Measurements from ENCODE around the gene KAT8. TPM values are rescaled to one million over a fixed set of nuclear protein-coding genes. Genes with fewer than 3 reads are reported as not detected.
"Not testable (repeated sequence)": the region's sequence is repeated elsewhere in the genome, so short reads cannot be mapped to it uniquely, and the experiment has no call there.

The KAT8 gene
- total and polyA plus RNA-seq, 8 donors: 31.5 to 71.7 (median 38.2) TPM

DNA sequence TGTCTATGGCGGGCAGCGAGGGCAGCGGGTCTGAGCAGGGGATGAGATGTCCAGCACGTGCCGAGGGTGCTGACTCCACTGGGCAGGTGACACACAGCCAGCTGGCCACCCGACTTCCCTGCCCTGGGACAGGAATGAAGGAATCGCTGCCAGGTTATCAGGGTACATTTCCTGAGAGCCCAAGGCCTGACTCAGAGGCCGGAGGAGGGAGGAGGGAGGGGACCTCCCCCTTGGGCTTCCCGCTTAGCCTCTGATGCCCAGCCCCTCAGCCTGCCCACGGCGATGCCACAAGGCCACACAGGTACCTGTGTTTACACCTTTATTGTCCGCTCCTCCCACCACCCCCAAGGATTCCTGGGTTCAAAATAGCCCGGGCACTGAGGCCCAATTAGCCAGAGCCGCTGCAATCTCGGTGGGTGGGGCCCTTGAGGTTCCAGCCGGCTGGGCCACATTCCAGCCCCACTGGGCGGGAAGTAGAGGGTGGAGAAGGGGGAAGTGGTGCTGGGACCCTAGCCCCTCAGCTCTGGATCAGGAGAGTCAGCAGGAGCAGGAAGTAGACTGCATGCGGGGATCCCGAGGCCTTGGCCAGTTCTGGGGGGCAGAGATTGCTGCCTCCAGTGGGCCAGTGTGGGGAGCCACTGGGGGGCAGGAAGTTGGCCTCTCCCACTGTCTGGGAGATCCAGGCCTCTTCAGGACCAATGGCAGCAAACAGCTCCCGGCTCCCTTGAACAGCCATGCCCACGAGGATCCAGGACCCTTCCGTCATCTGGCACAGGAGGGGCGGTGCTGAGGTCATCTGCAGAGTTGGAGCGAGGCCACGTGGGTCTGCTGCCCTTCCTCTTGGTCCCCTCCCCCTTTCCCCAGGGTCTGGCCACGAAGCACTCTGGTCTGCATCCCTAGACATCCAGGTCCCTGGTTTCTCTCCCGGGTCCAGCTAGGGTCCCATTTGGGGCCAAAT lies 21.4 kb downstream of the KAT8 start:
- Histone ChIP-seq H3K36me3 (no peaks in the 10 kb centered on the region), H3K27ac (peak overlapping the region; percentile 81 to 90 (median 83)), H3K27me3 (no peaks in the 10 kb centered on the region), H3K4me1 (peaks cover 18 to 39% (median 27%) of the 10 kb centered on the region in 3 donors), H3K4me3 (peak overlapping the region in 1 of 4 donors; percentile 4), H3K9me3 (no peaks in the 10 kb centered on the region)
- ATAC-seq (peak; percentile 44 to 58 (median 50)), DNase-seq (peak; percentile 78 to 95 (median 92)), FAIRE-seq (no peak)
- intact Hi-C loops (cut with DNase I): no loop called here
- WGBS, 2 donors: 28 to 31% methylated on average over 26 to 27 of the region's 27 CpGs
- TF ChIP-seq, protein P1, sequence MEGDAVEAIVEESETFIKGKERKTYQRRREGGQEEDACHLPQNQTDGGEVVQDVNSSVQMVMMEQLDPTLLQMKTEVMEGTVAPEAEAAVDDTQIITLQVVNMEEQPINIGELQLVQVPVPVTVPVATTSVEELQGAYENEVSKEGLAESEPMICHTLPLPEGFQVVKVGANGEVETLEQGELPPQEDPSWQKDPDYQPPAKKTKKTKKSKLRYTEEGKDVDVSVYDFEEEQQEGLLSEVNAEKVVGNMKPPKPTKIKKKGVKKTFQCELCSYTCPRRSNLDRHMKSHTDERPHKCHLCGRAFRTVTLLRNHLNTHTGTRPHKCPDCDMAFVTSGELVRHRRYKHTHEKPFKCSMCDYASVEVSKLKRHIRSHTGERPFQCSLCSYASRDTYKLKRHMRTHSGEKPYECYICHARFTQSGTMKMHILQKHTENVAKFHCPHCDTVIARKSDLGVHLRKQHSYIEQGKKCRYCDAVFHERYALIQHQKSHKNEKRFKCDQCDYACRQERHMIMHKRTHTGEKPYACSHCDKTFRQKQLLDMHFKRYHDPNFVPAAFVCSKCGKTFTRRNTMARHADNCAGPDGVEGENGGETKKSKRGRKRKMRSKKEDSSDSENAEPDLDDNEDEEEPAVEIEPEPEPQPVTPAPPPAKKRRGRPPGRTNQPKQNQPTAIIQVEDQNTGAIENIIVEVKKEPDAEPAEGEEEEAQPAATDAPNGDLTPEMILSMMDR (IDR thresholded peaks at IDR 0.05): no peak

GRCh38 chr16:31141071-31141469 lies 23.6 kb downstream of the KAT8 start:
- H3K9me3 ChIP-seq, H3K27me3 ChIP-seq, DNase-seq, ATAC-seq, H3K36me3 ChIP-seq, FAIRE-seq: not testable (repeated sequence)
- Histone ChIP-seq H3K4me1 (peaks cover 18 to 32% (median 24%) of the 10 kb centered on the region in 3 donors), H3K4me3 (peak overlapping the region in 1 of 4 donors; percentile 21), H3K27ac (peak overlapping the region; percentile 56 to 91 (median 78))
- 90 to 91% methylated on average over 9 of the region's 9 CpGs for WGBS, 2 donors
- intact Hi-C loops (cut with DNase I): loop anchor here in 1 of 3 donors (10.0 kb wide), 1 partner anchor 304 kb away; the partner anchor contains the start of gene ZNF843

DNA sequence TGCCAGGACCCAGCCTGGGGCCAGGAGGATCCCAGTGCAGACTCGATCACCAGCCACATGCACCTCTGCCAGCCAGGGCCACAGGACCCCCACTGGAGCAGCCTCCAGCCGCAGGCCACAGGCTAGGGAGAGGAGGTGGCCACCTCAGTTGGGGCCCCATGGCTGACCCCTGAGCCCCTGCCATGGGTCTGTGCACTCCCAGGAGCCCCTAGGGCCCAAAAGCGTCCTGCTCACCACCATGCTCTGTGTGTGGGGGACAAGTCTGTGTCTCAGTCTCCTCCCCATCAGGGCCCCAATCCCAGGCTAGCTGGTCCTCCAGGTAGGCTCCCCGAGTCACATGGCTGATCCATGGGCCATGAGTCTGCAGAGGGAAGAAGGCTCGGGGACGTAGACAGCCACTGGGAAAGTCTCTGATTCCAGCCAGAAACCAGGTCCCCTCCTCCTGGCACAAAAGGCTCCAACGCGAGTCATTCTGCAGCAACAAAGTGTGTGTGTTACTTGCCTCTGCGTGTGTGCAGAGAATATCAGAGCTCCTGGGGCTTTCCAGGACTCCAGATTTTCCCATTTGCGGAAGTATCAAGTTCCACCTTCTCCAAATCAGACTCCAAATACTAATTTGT lies 24.1 kb downstream of the KAT8 start:
- Histone ChIP-seq H3K27me3 (no peaks in the 10 kb centered on the region), H3K4me1 (peaks cover 18 to 30% (median 22%) of the 10 kb centered on the region in 3 donors), H3K36me3 (no peaks in the 10 kb centered on the region), H3K4me3 (peak overlapping the region in 2 of 4 donors; percentile 21 to 31), H3K9me3 (no peaks in the 10 kb centered on the region), H3K27ac (peak overlapping the region; percentile 56 to 91 (median 78))
- TF ChIP-seq, protein P1 (IDR thresholded peaks at IDR 0.05): no peak
- WGBS, 2 donors: 20 to 22% methylated on average over 10 of the region's 10 CpGs
- intact Hi-C loops (cut with DNase I): loop anchor here in 1 of 3 donors (10.0 kb wide), 1 partner anchor 303 kb away; the partner anchor contains the start of gene ZNF843
- no peak for FAIRE-seq
- peak; percentile 5 to 16 (median 10) for ATAC-seq
- DNase-seq: peak; percentile 58 to 80 (median 64)

DNA sequence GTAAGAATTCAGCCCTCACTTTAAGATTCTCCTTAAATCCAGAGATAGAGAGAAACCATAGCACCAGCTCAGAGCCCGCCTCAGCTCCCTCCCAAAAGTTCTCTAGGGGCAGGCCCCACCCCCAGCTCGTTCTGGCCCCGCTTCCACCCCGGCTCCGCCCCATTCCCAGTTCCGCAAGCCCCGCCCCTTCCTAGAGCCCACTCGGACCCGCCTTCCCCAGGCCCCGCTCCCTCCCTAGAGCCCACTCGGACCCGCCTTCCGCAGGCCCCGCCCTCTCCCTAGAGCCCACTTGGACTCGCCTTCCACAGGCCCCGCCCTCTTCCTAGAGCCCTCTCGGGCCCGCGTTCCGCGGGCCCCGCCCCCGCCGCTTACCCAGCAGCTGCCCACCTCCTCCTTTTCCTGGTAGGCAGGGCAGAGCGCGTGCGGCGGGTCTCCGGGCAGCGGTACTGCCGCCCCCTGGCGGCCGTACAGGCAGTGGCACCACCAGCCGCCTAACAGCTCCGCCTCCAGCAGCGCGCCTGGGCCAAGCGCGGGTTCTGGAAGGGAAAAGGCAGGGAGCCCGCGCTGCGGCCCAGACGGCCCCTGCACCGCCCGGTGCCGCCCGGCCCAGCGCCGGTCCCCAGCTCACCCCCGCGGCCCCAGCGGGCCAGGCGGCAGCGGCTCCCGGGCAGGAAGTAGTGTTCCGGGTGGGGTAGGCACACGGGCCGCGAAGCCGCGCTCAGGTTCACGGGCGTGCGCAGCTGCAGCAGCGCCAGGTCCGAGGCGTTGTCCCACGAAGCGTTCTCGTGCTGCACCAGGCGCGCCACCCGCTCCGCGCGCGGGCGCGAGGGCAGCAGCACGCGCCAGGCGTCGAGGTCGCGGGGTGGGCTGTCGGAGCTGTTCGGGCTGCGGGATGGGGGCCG lies 24.9 kb downstream of the KAT8 start:
- H3K4me1 ChIP-seq: peaks cover 18 to 30% (median 22%) of the 10 kb centered on the region in 3 donors
- no peaks in the 10 kb centered on the region for H3K36me3 ChIP-seq
- ATAC-seq (peak; percentile 86 to 95 (median 91)), DNase-seq (peak; percentile 98 to 100 (median 99)), FAIRE-seq (peak; percentile 87)
- H3K4me3 ChIP-seq: peak overlapping the region; percentile 13 to 48 (median 35)
- WGBS, 2 donors: 3% methylated on average over 75 to 89 of the region's 89 CpGs
- no peaks in the 10 kb centered on the region for H3K27me3 ChIP-seq
- TF ChIP-seq, protein P1 (IDR thresholded peaks at IDR 0.05): peak; percentile 91 to 97 (median 95)
- H3K9me3 ChIP-seq: no peaks in the 10 kb centered on the region
- intact Hi-C loops (cut with DNase I): loop anchor here in 1 of 3 donors (10.0 kb wide), 1 partner anchor 302 kb away; the partner anchor contains the start of gene ZNF843
- H3K27ac ChIP-seq: peak overlapping the region; percentile 71 to 91 (median 88)
